A673 (cell line): ENCODE results near the gene ATP1B2. TPM values are rescaled to one million over a fixed set of nuclear protein-coding genes. Genes with fewer than 3 reads are reported as not detected.
A peak's percentile ranks its signal among the peaks of the same experiment; 100 is the strongest.

Source experiments
- BruUV-seq: library from RNA; stranded (reverse); fragments of 400-500 nt; replicated peaks from 2 replicates; lab custom pipeline; 2021; lab: Mats Ljungman, UMichigan
- CTCF ChIA-PET: fragments of 300-600 bp; sonication (Branson Sonifier 250); formaldehyde crosslinking; loops from one replicate; lab custom pipeline; 2022; ENCODE audit warnings: antibody characterized with exemption; lab: Charles Lee
- POLR2A ChIA-PET: fragments of 300-600 bp; sonication (Branson Sonifier 250); formaldehyde crosslinking; loops from one replicate; lab custom pipeline; 2022; ENCODE audit warnings: antibody characterized with exemption; ENCODE audit not compliant: low non-redundant PET; lab: Charles Lee
- DNase-seq: peaks from one replicate; pipeline ENCODE4 v3.0.0-alpha.2; 2015; ENCODE audit warnings: low spot score
- H3K27ac ChIP-seq: fragments of 200-600 bp; sonication (generic); 2 replicates; pipeline ENCODE4 v1.5.1; 2016; ENCODE audit warnings: mixed run types, low read depth, mild to moderate bottlenecking, mixed read lengths, antibody characterized with exemption, low read length; ENCODE audit not compliant: poor library complexity, severe bottlenecking
- H3K27me3 ChIP-seq: fragments of 200-600 bp; sonication (generic); replicated peaks from 2 replicates; pipeline ENCODE4 v1.6.1; 2017; ENCODE audit warnings: mixed run types, low read depth, mild to moderate bottlenecking, mixed read lengths, antibody characterized with exemption, low read length; ENCODE audit not compliant: insufficient read depth, poor library complexity
- H3K36me3 ChIP-seq: fragments of 200-600 bp; sonication (generic); 2 replicates; pipeline ENCODE4 v1.6.1; 2016; ENCODE audit warnings: mixed run types, mild to moderate bottlenecking, mixed read lengths, antibody characterized with exemption, low read length; ENCODE audit not compliant: insufficient read depth, poor library complexity, severe bottlenecking
- H3K4me1 ChIP-seq: fragments of 200-600 bp; sonication (generic); 2 replicates; pipeline ENCODE4 v1.6.1; 2017; ENCODE audit warnings: mixed run types, mild to moderate bottlenecking, mixed read lengths, antibody characterized with exemption, low read length; ENCODE audit not compliant: insufficient read depth, poor library complexity, severe bottlenecking
- H3K4me3 ChIP-seq: fragments of 200-600 bp; sonication (generic); 2 replicates; pipeline ENCODE4 v1.5.1; 2016; ENCODE audit warnings: low read depth, mixed run types, mild to moderate bottlenecking, mixed read lengths, low read length; ENCODE audit not compliant: poor library complexity, severe bottlenecking
- H3K9me3 ChIP-seq: fragments of 200-600 bp; sonication (generic); 2 replicates; pipeline ENCODE4 v1.6.1; 2016; ENCODE audit warnings: mixed run types, low read depth, mild to moderate bottlenecking, mixed read lengths, antibody characterized with exemption, low read length; ENCODE audit not compliant: poor library complexity, severe bottlenecking
- EZH2 ChIP-seq: fragments of 200-600 bp; sonication (generic); IDR thresholded peaks from 2 replicates; pipeline ENCODE4 v1.6.1; 2017; ENCODE audit warnings: borderline replicate concordance, low read depth, mild to moderate bottlenecking, mixed read lengths, antibody characterized with exemption, low read length; ENCODE audit not compliant: poor library complexity, severe bottlenecking
- intact Hi-C: fragments of 100-400 bp; cut with micrococcal nuclease; formaldehyde crosslinking; loops from one replicate; pipeline ENCODE4 v1.10.0; 2022; ENCODE audit not compliant: unreplicated experiment
- total RNA-seq: library from RNA; stranded (reverse); gene quantifications from 2 replicates; pipeline ENCODE4 v1.2.3, GENCODE V29; 2021
- TF ChIP-seq, protein P1 (sequence below): fragments of 300-800, 200-600 bp; sonication (generic); conservative IDR thresholded peaks from 2 replicates; pipeline ENCODE4 v1.5.1; 2017; ENCODE audit warnings: low read depth, mild to moderate bottlenecking, antibody characterized with exemption, low read length, moderate library complexity, mixed read lengths

The ATP1B2 gene
- total RNA-seq, 1 experiment from 2014 or later: 3.5 TPM

DNA sequence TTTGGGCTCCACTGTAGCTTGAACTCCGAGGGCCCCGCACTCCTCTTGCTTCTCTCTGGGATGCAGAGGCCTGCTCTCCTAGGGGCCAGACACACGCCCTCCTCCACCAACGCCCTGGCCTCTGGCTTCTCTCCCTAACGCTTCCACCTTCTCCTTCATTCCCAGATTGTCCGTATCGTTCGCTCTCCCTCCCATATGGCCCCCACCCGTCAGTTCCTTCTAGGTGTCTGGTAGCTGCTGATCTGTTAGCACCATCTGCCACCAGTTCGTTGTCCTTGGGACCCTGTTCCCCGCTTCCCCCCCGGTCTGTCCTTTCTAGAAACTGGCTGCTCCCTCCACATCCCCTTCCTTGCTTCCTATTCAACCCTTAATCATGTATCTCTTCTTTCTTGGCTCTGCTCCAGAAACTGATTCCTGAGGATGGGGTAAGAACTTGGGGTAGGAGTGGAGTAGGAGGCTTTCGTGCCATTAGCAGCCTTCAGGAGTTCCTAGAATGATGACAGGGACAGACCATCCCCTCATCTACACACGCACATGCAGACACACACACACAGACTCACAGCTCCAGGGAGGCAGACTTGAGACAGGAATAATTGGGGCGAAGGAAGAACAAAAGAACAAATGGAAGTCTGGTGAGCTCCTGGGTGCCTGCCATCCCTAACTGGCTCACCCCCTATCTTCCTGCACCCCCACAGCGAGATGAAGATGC is 4.3 kb downstream of the ATP1B2 start:
- intact Hi-C loops: no loop called here
- DNase-seq: peak; percentile 48
- ChIA-PET CTCF (no interaction called here), POLR2A (interaction anchor here (0.6 kb wide), 1 partner anchor 60 kb away, joined by 4 read pairs; no protein-coding TSS in a partner anchor)
- Histone ChIP-seq H3K27ac (no peak overlapping the region), H3K4me1 (no peaks in the 10 kb centered on the region), H3K36me3 (no peaks in the 10 kb centered on the region), H3K4me3 (no peak overlapping the region), H3K27me3 (peaks cover 14% of the 10 kb centered on the region), H3K9me3 (no peaks in the 10 kb centered on the region)
- BruUV-seq: no TSS peak
- no peak for TF ChIP-seq EZH2
- TF ChIP-seq, protein P1, sequence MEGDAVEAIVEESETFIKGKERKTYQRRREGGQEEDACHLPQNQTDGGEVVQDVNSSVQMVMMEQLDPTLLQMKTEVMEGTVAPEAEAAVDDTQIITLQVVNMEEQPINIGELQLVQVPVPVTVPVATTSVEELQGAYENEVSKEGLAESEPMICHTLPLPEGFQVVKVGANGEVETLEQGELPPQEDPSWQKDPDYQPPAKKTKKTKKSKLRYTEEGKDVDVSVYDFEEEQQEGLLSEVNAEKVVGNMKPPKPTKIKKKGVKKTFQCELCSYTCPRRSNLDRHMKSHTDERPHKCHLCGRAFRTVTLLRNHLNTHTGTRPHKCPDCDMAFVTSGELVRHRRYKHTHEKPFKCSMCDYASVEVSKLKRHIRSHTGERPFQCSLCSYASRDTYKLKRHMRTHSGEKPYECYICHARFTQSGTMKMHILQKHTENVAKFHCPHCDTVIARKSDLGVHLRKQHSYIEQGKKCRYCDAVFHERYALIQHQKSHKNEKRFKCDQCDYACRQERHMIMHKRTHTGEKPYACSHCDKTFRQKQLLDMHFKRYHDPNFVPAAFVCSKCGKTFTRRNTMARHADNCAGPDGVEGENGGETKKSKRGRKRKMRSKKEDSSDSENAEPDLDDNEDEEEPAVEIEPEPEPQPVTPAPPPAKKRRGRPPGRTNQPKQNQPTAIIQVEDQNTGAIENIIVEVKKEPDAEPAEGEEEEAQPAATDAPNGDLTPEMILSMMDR: no peak

DNA sequence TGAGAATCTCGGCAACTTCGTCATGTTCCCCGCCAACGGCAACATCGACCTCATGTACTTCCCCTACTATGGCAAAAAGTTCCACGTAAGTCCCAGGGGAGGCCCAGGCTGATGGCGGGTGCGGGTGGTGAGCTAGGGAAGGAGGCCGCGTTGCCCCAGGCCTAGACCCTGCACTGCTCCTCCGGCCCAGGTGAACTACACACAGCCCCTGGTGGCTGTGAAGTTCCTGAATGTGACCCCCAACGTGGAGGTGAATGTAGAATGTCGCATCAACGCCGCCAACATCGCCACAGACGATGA is 4.8 kb downstream of the ATP1B2 start:
- Histone ChIP-seq H3K9me3 (no peaks in the 10 kb centered on the region), H3K27me3 (peaks cover 14% of the 10 kb centered on the region), H3K27ac (no peak overlapping the region), H3K36me3 (no peaks in the 10 kb centered on the region), H3K4me1 (no peaks in the 10 kb centered on the region), H3K4me3 (no peak overlapping the region)
- no TSS peak for BruUV-seq
- DNase-seq: no peak
- ChIA-PET CTCF (no interaction called here), POLR2A (no interaction called here)
- intact Hi-C loops: no loop called here
- no peak for TF ChIP-seq EZH2
- TF ChIP-seq, protein P1: no peak

DNA sequence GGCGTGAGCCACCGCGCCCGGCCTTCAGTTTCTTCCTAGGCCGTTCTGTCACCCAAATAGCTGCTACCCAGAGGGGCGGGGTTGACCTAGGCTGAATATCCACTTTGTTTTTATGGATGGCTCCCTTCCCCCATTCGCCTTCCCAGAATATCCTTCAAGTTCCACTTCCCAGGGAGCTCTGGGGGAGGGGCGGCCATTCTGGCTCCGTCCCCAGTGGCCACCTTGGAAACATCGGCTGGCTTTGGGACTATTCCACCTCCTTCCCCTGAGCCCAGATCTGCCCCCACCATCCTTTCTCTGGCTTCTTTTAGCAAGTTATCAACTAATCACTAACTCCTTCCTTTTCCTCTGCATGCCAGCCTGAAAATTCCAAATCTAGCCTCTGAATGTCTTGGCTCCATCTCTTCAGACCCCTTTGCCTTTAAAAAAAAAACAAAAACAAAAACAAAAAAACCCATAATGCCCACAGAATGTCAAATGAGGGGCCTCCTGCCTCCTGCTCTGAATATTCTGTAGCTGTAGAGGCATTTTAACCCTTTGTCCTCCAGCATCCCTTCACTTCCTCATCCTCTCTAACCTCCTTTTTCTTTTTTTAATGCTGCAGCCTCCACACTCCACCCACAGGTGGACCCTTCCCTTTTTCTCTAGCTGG is 6.4 kb downstream of the ATP1B2 start:
- Histone ChIP-seq H3K36me3 (no peaks in the 10 kb centered on the region), H3K27ac (no peak overlapping the region), H3K27me3 (peaks cover 7% of the 10 kb centered on the region), H3K4me3 (no peak overlapping the region), H3K9me3 (no peaks in the 10 kb centered on the region), H3K4me1 (no peaks in the 10 kb centered on the region)
- POLR2A ChIA-PET: no interaction called here
- BruUV-seq: no TSS peak
- CTCF ChIA-PET: interaction anchor here (1.4 kb wide), 1 partner anchor 332 kb away, joined by 3 read pairs; no protein-coding TSS in a partner anchor
- no peak for DNase-seq
- intact Hi-C loops: no loop called here
- TF ChIP-seq, protein P1: no peak
- TF ChIP-seq EZH2: no peak
